Activated T-helper 1 cell treated with Interleukin-2 at 50 U/mL for 16 hours (primary cell): ENCODE results near the gene UBA52.
A peak's percentile ranks its signal among the peaks of the same experiment; 100 is the strongest.

Source experiments
- DNase-seq: peaks from one replicate; pipeline ENCODE4 v3.0.0-alpha.2; 2020; ENCODE audit warnings: low read depth

The UBA52 gene

DNA sequence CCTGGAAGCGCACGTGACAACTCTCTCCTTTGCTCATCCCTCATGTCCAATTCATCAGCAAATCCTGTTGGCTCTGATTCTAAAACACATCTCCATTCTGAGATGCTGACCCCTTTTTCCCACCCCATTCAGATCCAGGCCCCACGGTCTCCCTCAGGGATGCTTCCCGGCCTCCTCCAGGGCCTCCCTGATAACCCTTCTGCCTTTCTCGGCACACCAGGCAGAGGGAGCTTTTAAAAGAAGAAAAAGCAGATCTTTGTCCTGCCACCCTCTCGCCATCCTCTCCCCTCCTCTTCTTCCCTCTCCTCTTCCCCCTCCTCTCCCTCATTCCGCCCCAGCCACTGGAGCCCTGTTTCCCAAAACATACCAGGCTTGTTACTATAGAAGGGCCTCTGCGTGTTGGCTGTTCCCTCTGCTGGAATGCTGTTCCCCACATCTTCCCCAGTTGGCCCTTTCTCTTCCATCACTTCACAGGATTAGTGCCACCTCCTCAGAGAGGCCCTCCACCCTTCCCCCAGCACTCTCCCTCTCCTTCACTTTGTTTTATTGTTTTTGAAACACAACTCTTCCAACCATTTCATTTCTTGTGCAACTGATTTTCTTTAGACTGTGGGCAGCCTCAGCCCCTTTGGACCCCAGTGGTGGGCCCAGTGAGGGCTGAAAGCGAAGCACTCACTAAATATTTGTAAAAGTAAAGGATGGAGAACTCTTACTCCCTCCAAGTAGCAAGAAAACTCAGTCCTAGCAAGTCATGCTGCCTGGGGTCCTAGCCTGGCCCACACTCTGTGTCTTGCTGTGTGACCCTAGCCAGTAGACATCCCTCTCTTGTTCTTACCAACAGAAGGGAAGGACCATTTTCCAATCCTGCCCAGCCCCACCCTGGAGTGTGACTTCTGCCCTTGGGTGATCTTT, 37.4 kb downstream of the UBA52 start:
- no peak for DNase-seq

DNA sequence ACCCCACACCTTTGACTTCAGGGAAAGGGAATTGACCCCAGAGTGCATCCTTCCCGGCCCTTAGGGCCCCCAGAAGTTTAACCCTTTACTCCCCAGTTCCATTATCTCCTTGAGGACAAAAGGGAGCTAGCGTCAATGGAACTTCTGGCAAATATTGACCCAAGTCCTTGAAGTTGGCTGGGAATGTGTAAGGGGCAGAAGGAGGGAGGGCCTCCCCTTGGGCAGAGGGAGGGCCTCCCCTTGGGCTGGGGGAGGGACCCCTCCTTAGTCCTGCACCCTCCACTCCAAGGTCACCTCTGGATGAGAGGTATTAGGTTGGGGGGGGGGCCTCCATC, 38.0 kb downstream of the UBA52 start:
- no peak for DNase-seq

DNA sequence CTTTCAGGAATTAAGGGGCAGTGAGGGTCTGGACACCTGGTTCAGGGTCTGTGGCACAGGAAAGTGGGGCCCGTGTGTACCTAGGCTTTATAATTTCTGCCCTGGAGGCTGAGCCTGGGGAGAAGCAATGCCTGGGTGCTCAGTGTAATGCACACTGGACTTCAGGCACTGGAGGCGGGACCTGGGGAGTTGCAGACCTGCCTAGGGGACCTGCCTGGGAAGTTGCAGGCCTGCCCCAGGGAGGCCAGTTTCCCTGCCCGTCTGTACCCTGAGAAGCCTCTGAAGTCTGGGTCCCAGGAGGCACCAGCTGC, 38.5 kb downstream of the UBA52 start:
- DNase-seq: no peak

DNA sequence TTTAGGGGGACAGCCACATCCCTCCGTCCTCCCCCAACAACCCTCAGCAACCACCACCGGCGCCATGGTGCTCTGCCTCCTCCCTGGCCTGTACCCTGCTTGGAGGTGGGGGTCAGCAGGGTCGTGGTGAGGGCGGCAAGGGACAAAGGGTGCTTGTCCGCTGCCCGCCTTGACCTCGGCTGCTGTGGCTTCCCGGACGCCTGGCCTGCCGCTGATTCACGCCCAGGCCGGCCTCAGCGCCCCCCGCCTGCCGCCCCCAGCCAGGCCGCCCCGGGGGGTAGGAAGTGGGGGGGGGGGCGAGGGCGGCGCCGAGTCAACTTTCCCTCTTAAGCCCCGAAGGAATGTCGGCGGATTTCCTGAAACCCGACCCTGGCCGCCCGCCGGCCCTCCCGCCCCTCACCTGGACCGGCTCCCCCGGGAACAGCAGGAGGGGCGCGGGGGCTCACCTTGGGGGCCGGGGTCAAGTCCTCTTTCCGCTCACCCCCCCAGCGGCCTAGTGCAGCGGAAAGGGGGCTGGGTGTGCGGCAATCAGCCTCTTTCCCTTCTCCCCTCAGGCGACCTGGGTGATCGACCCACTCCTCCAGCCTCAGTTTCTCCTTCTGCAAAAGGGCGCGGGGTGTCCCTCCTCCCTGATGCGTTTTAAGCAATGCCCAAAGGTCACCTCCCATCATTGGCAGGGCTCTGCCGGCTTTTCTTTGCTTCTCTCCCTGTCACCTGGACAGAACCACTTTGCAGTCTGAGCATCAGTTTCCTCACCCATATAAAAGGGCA, 39.1 kb downstream of the UBA52 start:
- DNase-seq: no peak

DNA sequence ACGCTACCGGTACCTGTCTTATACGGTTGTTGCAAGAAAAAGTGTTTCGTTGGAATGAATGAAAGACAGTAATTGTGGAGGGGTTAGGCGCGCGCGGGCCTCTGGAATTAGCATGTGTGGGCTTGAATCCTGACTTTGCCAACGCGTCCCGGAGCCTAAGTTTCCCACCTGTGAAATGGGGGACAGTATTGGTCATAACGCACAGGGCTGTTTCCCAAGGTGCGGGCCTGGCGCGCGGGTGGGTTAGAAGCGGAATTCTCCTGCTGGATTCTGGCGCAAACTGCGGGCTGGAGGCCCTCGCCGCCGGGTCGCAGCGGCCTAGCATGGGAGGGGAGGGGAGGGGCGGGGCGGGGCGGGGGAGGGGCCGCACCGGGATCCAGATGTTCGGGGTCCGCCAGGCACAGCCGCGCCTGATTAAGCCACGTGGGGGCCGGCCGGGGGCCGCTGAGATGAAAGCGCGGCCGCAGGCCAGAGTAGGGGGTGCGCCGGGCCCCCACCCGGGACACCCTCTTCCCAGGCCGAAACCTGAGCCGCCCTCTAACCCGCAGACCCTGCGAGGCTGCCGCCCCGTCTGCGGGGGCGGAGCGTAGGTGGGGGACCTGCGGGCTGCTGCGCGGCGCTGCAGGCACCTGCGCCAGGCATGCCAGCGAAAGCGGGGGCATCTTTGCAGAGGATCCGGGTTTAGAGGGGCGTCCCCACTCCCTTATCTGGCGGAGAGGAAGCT, 39.8 kb downstream of the UBA52 start:
- DNase-seq: no peak

DNA sequence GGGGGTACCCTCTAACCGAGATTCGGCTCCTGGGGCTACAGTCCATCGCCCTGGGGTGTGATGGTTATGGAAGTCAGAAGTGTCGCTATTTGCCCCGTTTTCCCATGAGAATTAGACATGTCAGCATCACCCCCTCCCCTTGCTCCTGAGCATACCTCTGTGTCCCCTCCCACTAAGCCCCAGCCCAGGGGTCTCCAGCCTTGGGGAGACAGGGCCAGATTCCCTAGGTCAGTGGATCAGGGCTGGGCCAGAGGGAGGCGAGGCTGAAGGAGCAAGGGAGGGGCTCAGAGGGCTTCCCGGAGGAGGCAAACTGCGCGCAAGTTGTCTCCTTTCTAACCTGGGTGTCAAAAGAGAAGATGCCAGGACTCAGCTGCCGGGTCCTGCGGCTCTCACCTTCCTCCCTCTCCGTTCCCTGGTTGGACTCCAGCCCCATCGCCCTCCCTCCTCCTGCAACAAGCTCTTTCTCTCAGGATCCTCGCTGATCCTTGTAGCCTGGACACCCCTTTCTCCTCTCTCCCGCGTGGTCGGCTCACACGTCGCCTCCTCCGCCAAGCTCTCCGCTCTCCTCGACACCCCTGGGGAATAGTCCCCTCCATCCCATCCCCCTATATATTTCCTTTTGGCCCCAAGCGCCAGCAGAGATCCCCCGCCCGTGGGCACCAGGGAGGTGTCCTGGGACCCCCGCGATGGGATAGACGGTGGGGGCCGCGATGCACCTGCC, 40.6 kb downstream of the UBA52 start:
- DNase-seq: no peak

DNA sequence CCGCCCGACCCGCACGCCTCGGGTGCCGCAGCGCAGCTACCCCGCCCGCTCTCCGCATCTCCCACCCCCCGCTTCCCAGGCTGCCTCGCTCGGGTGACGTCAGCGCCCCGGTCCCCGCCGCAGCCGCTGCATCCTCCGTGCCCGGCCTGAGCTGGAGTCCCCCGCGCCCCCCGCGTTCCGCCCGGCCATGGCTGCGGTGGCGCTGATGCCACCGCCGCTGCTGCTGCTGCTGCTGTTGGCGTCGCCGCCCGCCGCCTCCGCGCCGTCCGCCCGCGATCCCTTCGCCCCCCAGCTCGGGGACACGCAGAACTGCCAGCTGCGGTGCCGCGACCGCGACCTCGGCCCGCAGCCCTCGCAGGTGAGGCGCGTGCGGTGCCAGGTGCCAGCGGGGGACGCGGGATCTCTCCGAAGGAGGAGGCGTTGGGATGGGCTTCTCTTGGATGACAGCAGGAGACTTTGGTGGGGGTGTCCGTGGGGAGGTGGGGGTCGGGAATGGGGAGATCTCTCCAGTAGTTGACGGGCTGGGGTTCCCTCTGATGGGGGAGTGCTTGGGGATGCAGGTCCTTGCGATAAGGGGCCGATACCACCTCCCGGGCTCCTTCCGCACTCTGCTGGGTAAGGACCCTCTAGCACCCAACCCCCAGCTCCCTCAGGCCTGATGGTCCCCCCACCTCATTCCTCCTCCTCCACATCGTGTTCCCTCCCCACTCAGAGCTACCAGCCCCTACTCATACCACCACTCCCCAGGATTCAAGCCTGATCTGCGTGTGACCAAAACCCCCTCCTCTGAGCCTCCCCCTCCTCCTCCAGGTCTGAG, 41.3 kb downstream of the UBA52 start, which contains the start of gene TMEM59L:
Gene TMEM59L, plus strand, starts transcription at position 99 of the 817 bp plus-strand sequence. Its CDS starts 89 bp downstream, at position 188.
- DNase-seq: peak; percentile 26

DNA sequence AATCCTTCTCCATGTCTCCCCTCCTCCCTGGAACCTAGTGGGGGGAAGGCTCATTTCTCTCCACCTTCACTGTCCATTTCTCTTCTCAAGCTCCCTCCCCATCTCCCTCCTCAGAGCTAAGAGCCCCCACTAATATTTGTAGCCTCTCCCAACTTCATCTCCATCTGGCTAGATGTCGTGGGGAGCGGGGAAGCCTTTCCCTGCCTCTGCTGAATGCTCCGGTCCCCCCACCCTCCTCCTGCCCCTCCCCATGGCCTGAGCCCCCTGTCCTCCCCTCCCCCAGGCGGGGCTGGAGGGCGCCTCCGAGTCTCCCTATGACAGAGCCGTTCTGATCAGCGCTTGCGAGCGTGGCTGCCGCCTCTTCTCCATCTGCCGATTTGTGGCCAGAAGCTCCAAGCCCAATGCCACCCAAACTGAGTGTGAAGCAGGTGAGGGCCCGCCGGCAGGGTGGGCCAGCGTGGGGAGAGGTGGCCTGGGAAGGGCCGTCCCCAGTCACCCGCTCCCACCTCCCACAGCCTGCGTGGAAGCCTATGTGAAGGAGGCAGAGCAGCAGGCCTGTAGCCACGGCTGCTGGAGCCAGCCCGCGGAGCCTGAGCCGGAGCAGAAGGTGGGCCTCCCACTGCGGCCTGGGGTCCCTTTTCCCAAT, 42.1 kb downstream of the UBA52 start:
- DNase-seq: no peak

DNA sequence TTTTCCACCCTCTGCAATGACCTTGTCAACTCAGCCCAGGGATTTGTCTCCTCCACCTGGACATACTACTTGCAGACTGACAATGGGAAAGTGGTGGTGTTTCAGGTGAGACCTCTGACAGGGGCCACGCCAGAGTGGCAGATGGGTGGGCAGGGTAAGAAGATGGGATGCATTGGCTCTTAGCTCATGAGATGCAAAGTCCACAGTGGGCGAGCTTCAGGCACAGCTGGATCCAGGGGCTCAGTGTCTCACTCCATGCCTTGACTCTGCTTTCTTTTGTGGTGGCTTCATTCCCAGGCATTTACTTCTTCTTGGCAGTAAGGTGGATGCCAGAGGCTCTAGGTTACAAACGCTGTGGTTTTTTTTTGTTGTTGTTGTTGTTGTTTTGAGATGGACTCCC, 44.4 kb downstream of the UBA52 start:
- DNase-seq: no peak

DNA sequence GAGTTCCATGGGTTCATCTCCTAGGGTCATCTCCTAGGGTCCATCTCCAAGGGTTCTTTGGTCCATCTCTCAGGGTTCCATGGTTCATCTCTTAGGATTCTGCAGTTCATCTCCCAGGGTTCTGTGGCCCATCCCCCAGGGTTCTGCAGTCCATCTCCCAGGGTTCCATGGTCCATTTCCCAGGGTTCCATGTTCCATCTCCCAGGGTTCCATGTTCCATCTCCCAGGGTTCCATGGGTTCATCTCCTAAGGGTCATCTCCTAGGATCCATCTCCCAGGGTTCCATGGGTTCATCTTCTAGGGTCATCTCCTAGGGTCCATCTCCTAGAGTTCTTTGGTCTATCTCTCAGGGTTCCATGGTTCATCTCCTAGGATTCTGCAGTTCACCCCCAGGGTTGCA, 45.9 kb downstream of the UBA52 start:
- DNase-seq: no peak

DNA sequence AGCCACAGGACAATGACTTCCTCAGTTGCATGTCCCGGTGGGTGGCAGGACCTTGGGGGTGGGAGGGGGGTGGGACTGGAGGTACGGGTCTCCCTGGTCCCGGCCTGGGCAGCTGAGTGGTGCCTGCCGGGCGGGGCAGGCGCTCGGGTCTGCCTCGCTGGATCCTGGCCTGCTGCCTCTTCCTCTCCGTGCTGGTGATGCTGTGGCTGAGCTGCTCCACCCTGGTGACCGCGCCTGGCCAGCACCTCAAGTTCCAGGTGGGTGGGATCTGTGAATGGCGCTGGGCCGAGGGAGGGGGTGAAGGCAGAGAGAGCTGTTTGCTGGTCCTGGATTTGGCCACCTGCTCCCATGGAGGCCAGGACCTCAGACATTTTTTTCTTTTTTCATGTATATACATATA, 46.6 kb downstream of the UBA52 start:
- DNase-seq: no peak

DNA sequence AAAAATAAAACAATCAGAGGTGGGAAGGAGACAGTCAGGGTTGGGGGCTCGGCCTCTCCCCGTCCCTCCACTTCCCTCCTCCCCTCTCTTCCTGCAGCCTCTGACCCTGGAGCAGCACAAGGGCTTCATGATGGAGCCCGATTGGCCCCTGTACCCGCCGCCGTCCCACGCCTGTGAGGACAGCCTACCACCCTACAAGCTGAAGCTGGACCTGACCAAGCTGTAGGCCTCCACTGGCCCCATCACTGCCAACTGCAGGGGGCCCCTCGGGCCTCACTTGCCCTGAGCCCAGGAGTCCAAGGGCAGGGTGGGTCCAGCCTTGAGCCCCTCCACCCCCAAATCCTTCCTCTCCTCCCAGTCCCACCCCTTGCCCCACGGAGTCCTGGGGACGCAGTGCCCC, 48.7 kb downstream of the UBA52 start:
- no peak for DNase-seq

DNA sequence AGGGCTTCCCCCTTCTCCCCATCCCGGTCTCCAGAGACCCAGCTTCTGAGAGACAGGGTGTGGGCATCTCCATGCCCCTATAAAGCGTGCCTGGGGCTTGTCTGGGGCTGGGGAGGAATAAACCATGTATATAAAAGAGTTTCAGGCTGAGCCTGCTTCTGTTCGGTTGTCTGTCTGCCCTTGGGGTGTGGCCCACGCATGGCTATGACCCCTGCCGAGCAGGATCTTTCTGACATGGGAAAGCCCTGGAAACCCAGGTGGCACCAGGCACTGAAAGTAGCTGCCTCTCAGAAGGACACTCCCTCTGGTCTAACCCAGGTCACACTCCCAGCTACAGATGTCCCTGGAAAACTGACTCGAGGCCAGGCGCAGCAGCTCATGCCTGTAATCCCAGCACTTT, 49.2 kb downstream of the UBA52 start:
- DNase-seq: no peak

DNA sequence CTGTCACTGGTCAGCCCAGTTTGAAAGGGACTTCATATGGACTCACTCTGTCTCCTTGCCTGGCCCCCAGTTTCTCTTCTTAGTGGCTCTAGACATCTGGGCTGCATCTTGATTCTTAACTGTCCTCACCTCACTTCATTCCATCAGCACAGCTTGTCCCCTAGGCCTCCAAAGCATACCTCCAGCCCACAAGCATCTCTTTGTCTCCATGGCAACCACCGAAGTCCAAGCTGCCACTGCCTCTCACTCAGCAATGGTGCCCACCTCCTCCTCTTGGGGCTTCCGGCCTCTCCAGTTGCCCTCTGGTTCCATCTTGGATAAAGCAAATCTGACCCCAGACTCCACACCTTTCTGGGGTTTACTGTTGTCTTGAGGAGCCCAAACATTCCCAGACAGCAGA, 55.2 kb downstream of the UBA52 start:
- no peak for DNase-seq
